Esophagus (tissue), 2 donors: ENCODE measurements around the gene NMUR1. TPM values are rescaled to one million over a fixed set of nuclear protein-coding genes. Genes with fewer than 3 reads are reported as not detected.

Source experiments
- H3K27ac ChIP-seq, 2 donors: one replicate each; pipeline ENCODE4 v1.5.1; 2013; ENCODE audit warnings: low read depth in 2 of 2, mild to moderate bottlenecking in 2 of 2, inconsistent platforms in 1 of 2, low read length in 1 of 2, moderate library complexity in 1 of 2
- H3K27me3 ChIP-seq, 2 donors: one replicate each; pipeline ENCODE4 v1.6.1; 2013; ENCODE audit warnings: low read length in 2 of 2, control low read depth in 1 of 2, mild to moderate bottlenecking in 1 of 2; ENCODE audit not compliant: insufficient read depth in 2 of 2, control insufficient read depth in 1 of 2
- H3K36me3 ChIP-seq, 2 donors: one replicate each; pipeline ENCODE4 v1.6.1; 2013; ENCODE audit warnings: low read length in 1 of 2; ENCODE audit not compliant: control insufficient read depth in 2 of 2, insufficient read depth in 2 of 2
- H3K4me1 ChIP-seq, 2 donors: one replicate each; pipeline ENCODE4 v1.6.1; 2013; ENCODE audit warnings: low read length in 1 of 2; ENCODE audit not compliant: control insufficient read depth in 2 of 2, insufficient read depth in 2 of 2
- H3K4me3 ChIP-seq, 2 donors: one replicate each; pipeline ENCODE4 v1.5.1; 2013; ENCODE audit warnings: low read length in 2 of 2, mild to moderate bottlenecking in 2 of 2, low read depth in 1 of 2, moderate library complexity in 1 of 2
- H3K9me3 ChIP-seq, 2 donors: one replicate each; pipeline ENCODE4 v1.6.1; 2013; ENCODE audit warnings: mild to moderate bottlenecking in 2 of 2, low read depth in 1 of 2, low read length in 1 of 2, moderate library complexity in 1 of 2; ENCODE audit not compliant: control insufficient read depth in 2 of 2, insufficient read depth in 1 of 2
- WGBS, 2 donors: extraction: QIAGEN DNeasy Blood & Tissue Kit; methylation state at CpG; one replicate each; pipeline ENCODE4 v1.1.7; 2013; 5-methylcytosine and 5-hydroxymethylcytosine counted together
- polyA plus RNA-seq, 2 donors: library from polyadenylated mRNA; stranded (reverse); fragments of 200-250 nt; gene quantifications; one replicate each; pipeline ENCODE4 v1.2.3, GENCODE V29; 2013
- donor health status: healthy with polysubstance abuse.
- donor health status: Bipolar disorder and iron deficiency.

Gene NMUR1
- polyA plus RNA-seq, 2 donors: 0.33 to 0.47 TPM

DNA sequence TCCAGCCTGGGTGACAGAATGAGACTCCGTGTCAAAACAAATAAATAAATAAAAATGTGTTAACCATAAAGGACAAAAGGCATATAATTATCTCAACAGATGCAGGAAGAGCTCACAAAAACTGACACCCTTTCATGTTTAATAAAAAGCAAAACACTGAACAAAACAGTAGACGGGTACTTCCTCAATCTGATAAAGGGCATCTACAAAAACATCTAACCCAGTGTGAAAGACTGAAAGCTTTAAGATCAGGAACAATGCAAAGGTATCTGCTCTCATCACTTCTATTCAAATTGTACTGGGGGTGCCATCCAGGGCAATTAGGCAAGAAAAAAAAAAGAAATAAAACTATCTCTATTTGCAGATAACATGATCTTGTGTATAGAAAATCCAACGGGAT lies 54.3 kb downstream of the NMUR1 start:
- 64 to 71% methylated on average over 3 of the region's 3 CpGs for WGBS, 2 donors
- Histone ChIP-seq H3K27me3 (no peaks in the 10 kb centered on the region), H3K9me3 (no peaks in the 10 kb centered on the region), H3K36me3 (no peaks in the 10 kb centered on the region), H3K4me3 (no peak overlapping the region), H3K4me1 (no peaks in the 10 kb centered on the region), H3K27ac (no peak overlapping the region)

Other genes starting within 250 kb of the NMUR1 start
- 1 to 10 TPM; 1.6 to 1.9 TPM for gene B3GNT7, start 134.7 kb downstream of the NMUR1 start, polyA plus RNA-seq
- 100 to 1,000 TPM in 1 of 2 donors, 10 to 100 TPM in 1; 84.4 to 282 TPM for gene NCL, start 66.0 kb downstream of the NMUR1 start, polyA plus RNA-seq
- not detected for gene TEX44, start 62.4 kb upstream of the NMUR1 start, polyA plus RNA-seq
- 1,000 to 10,000 TPM; 1,139 to 1,606 TPM for gene PTMA, start 178.1 kb upstream of the NMUR1 start, polyA plus RNA-seq